Measurements from ENCODE around the gene SUPV3L1. TPM values are rescaled to one million over a fixed set of nuclear protein-coding genes. Genes with fewer than 3 reads are reported as not detected.
"Not testable (repeated sequence)": the region's sequence is repeated elsewhere in the genome, so short reads cannot be mapped to it uniquely, and the experiment has no call there.

Gene SUPV3L1
- total and polyA plus RNA-seq, 11 donors = 24.7 to 80.3 (median 34.9) TPM

- H3K36me3 ChIP-seq = peaks cover 0 to 27% (median 17%) of the 10 kb centered on the region in 9 donors
- 70 to 87% (median 75%) methylated on average over 1 of the region's 1 CpG for WGBS, 4 donors
- DNase-seq = no peak
- intact Hi-C loops (cut with DNase I) = no loop called here
- H3K9me3 ChIP-seq = no peaks in the 10 kb centered on the region
- H3K4me1 ChIP-seq = peaks cover 0 to under 1% (median 0%) of the 10 kb centered on the region in 12 donors
- no peaks in the 10 kb centered on the region for H3K27me3 ChIP-seq
- H3K27ac ChIP-seq = no peak overlapping the region
- H3K4me3 ChIP-seq = no peak overlapping the region
- ATAC-seq = no peak
- TF ChIP-seq, protein P1, sequence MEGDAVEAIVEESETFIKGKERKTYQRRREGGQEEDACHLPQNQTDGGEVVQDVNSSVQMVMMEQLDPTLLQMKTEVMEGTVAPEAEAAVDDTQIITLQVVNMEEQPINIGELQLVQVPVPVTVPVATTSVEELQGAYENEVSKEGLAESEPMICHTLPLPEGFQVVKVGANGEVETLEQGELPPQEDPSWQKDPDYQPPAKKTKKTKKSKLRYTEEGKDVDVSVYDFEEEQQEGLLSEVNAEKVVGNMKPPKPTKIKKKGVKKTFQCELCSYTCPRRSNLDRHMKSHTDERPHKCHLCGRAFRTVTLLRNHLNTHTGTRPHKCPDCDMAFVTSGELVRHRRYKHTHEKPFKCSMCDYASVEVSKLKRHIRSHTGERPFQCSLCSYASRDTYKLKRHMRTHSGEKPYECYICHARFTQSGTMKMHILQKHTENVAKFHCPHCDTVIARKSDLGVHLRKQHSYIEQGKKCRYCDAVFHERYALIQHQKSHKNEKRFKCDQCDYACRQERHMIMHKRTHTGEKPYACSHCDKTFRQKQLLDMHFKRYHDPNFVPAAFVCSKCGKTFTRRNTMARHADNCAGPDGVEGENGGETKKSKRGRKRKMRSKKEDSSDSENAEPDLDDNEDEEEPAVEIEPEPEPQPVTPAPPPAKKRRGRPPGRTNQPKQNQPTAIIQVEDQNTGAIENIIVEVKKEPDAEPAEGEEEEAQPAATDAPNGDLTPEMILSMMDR (IDR thresholded peaks at IDR 0.05) = no peak
- TF ChIP-seq POLR2A (IDR thresholded peaks at IDR 0.05) = no peak
These were observed 38.7 kb upstream of the SUPV3L1 start for GRCh38 chr10:69141304-69141703.

DNA sequence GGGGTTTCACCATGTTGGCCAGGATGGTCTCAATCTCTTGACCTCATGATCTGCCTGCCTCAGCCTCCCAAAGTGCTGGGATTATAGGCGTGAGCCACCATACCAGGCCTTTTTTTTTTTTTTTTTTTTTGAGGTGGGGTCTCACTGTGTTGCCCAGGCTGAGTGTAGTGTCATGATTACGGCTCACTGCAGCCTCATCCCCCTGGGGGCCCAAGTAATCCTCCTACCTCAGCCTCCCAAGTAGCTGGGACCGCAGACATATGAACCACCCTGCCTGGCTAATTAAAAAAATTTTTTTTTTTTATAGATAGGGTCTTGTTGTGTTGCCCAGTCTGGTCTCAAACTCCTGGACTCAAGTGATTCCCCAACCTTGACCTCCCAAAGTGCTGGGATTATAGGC lies 38.0 kb upstream of the SUPV3L1 start:
- ATAC-seq; H3K4me3 ChIP-seq; H3K27me3 ChIP-seq; H3K27ac ChIP-seq; H3K4me1 ChIP-seq; DNase-seq; H3K9me3 ChIP-seq; intact Hi-C loops (cut with DNase I): not testable (repeated sequence)
- H3K36me3 ChIP-seq = peaks cover 0 to 19% (median 9%) of the 10 kb centered on the region in 9 donors
- 94 to 99% (median 97%) methylated on average over 3 of the region's 3 CpGs for WGBS, 4 donors

GRCh38 chr10:69142983-69143382 lies 37.1 kb upstream of the SUPV3L1 start:
- no peak overlapping the region for H3K27ac ChIP-seq
- TF ChIP-seq, protein P1 (IDR thresholded peaks at IDR 0.05) = no peak
- no peak for TF ChIP-seq POLR2A (IDR thresholded peaks at IDR 0.05)
- 59 to 96% (median 79%) methylated on average over 3 of the region's 3 CpGs for WGBS, 4 donors
- H3K4me1 ChIP-seq = peaks cover 0 to 13% (median 0%) of the 10 kb centered on the region in 12 donors
- H3K4me3 ChIP-seq = no peak overlapping the region
- H3K27me3 ChIP-seq = no peaks in the 10 kb centered on the region
- intact Hi-C loops (cut with DNase I) = no loop called here
- H3K36me3 ChIP-seq = peaks cover 0 to 11% (median 2%) of the 10 kb centered on the region in 9 donors
- no peaks in the 10 kb centered on the region for H3K9me3 ChIP-seq
- ATAC-seq = no peak
- no peak for DNase-seq

- Histone ChIP-seq H3K36me3 (peaks cover 0 to 9% (median 0%) of the 10 kb centered on the region in 9 donors), H3K4me1 (peaks cover 0 to 13% (median 0%) of the 10 kb centered on the region in 12 donors), H3K9me3 (no peaks in the 10 kb centered on the region), H3K27ac (no peak overlapping the region), H3K27me3 (no peaks in the 10 kb centered on the region), H3K4me3 (no peak overlapping the region)
- no peak for TF ChIP-seq POLR2A (IDR thresholded peaks at IDR 0.05)
- TF ChIP-seq, protein P1 (IDR thresholded peaks at IDR 0.05) = no peak
- DNase-seq (no peak), ATAC-seq (no peak)
- WGBS, 4 donors = 95 to 100% (median 98%) methylated on average over 1 of the region's 1 CpG
- intact Hi-C loops (cut with DNase I) = no loop called here
These were observed 34.7 kb upstream of the SUPV3L1 start for GRCh38 chr10:69145329-69145728.

DNA sequence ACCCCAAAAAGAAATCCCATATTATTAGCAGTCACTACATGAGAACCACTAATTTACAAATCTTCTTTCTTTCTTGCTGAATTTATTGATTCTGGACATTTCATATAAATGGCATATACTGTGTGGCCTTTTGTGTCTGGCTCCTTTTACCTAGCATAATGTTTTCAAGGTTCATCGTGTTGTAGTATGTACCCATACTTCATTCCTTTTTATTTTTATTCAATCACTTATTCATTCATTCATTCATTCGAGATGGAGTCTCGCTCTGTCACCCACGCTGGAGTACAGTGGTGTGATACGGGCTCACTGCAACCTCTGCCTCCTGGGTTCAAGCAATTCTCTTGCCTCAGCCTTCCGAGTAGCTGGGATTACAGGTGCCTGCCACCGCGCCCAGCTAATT lies 34.2 kb upstream of the SUPV3L1 start:
- Histone ChIP-seq H3K9me3 (no peaks in the 10 kb centered on the region), H3K27me3 (no peaks in the 10 kb centered on the region), H3K4me3 (no peak overlapping the region), H3K4me1 (peaks cover 0 to 13% (median 0%) of the 10 kb centered on the region in 12 donors), H3K36me3 (peaks cover 0 to 9% (median 0%) of the 10 kb centered on the region in 9 donors), H3K27ac (no peak overlapping the region)
- no peak for ATAC-seq
- intact Hi-C loops (cut with DNase I) = no loop called here
- WGBS, 4 donors = 96 to 98% (median 98%) methylated on average over 8 of the region's 8 CpGs
- DNase-seq = no peak
- TF ChIP-seq POLR2A (IDR thresholded peaks at IDR 0.05) = no peak
- TF ChIP-seq, protein P1 (IDR thresholded peaks at IDR 0.05) = no peak
